Progenitor cell of endocrine pancreas (in vitro differentiated cells): ENCODE data around the gene AMOTL2. TPM values are rescaled to one million over a fixed set of nuclear protein-coding genes. Genes with fewer than 3 reads are reported as not detected.

Experiments
- DNase-seq: peaks from one replicate; pipeline ENCODE4 v3.0.0; 2021; ENCODE audit warnings: low spot score; ENCODE audit not compliant: unreplicated experiment
- H3K27ac Mint-ChIP-seq: 2 replicates; pipeline ENCODE4 v1.8.0; 2021; ENCODE audit warnings: mild to moderate bottlenecking, moderate library complexity, mixed read lengths
- H3K27me3 Mint-ChIP-seq: 2 replicates; pipeline ENCODE4 v1.8.0; 2021; ENCODE audit warnings: mixed read lengths
- H3K36me3 Mint-ChIP-seq: 2 replicates; pipeline ENCODE4 v1.8.0; 2022; ENCODE audit warnings: mixed read lengths; ENCODE audit not compliant: insufficient read depth
- H3K4me1 Mint-ChIP-seq: 2 replicates; pipeline ENCODE4 v1.8.0; 2021; ENCODE audit warnings: low read depth, mixed read lengths
- H3K4me3 Mint-ChIP-seq: 2 replicates; pipeline ENCODE4 v1.8.0; 2021; ENCODE audit warnings: low read depth, mild to moderate bottlenecking, moderate library complexity, mixed read lengths
- H3K9me3 Mint-ChIP-seq: 2 replicates; pipeline ENCODE4 v1.8.0; 2021; ENCODE audit warnings: low read depth, mixed read lengths
- CTCF ChIP-seq: fragments of 200-600 bp; sonication (generic); IDR thresholded peaks from one replicate; pipeline ENCODE4 v1.5.0; 2021; ENCODE audit warnings: antibody characterized with exemption, mild to moderate bottlenecking; ENCODE audit not compliant: unreplicated experiment
- total RNA-seq: library from RNA; stranded (reverse); gene quantifications from 2 replicates; pipeline ENCODE4 v1.2.1, GENCODE V29; 2021

AMOTL2 gene
- total RNA-seq, 1 donor from 2014 or later: 94.4 TPM

GRCh38 chr3:134337511-134338200 lies 36.6 kb downstream of the AMOTL2 start:
- TF ChIP-seq CTCF: no peak
- no peak overlapping the region for H3K27ac Mint-ChIP-seq
- peaks cover 8% of the 10 kb centered on the region for H3K4me1 Mint-ChIP-seq
- H3K9me3 Mint-ChIP-seq: no peaks in the 10 kb centered on the region
- H3K27me3 Mint-ChIP-seq: peaks cover 17% of the 10 kb centered on the region
- DNase-seq: no peak
- no peaks in the 10 kb centered on the region for H3K36me3 Mint-ChIP-seq
- H3K4me3 Mint-ChIP-seq: no peak overlapping the region

GRCh38 chr3:134337071-134337482 lies 37.2 kb downstream of the AMOTL2 start:
- Mint-ChIP-seq H3K27ac (no peak overlapping the region), H3K27me3 (peaks cover 17% of the 10 kb centered on the region), H3K4me3 (no peak overlapping the region), H3K9me3 (no peaks in the 10 kb centered on the region), H3K36me3 (no peaks in the 10 kb centered on the region), H3K4me1 (peaks cover 9% of the 10 kb centered on the region)
- DNase-seq: no peak
- TF ChIP-seq CTCF: no peak

- Mint-ChIP-seq H3K27me3 (peaks cover 17% of the 10 kb centered on the region), H3K9me3 (no peaks in the 10 kb centered on the region), H3K27ac (no peak overlapping the region), H3K4me1 (peaks cover 10% of the 10 kb centered on the region), H3K36me3 (no peaks in the 10 kb centered on the region), H3K4me3 (no peak overlapping the region)
- no peak for DNase-seq
- TF ChIP-seq CTCF: no peak
Observed at GRCh38 chr3:134336587-134336986, 37.7 kb downstream of the AMOTL2 start.

- Mint-ChIP-seq H3K4me3 (no peak overlapping the region), H3K36me3 (no peaks in the 10 kb centered on the region), H3K4me1 (peaks cover 14% of the 10 kb centered on the region), H3K27me3 (peaks cover 17% of the 10 kb centered on the region), H3K27ac (no peak overlapping the region), H3K9me3 (no peaks in the 10 kb centered on the region)
- no peak for TF ChIP-seq CTCF
- no peak for DNase-seq
Observed at GRCh38 chr3:134334901-134335280, 39.4 kb downstream of the AMOTL2 start.

GRCh38 chr3:134334231-134334900 lies 39.9 kb downstream of the AMOTL2 start:
- TF ChIP-seq CTCF: no peak
- Mint-ChIP-seq H3K27ac (no peak overlapping the region), H3K9me3 (no peaks in the 10 kb centered on the region), H3K4me1 (peaks cover 14% of the 10 kb centered on the region), H3K4me3 (no peak overlapping the region), H3K27me3 (peaks cover 15% of the 10 kb centered on the region), H3K36me3 (no peaks in the 10 kb centered on the region)
- no peak for DNase-seq
